GM23338 (cell line): ENCODE measurements around the gene PPP2R5C. TPM values are rescaled to one million over a fixed set of nuclear protein-coding genes. Genes with fewer than 3 reads are reported as not detected.

Experiments
- ATAC-seq: fragments of 200-7000 bp; cut with Tn5 transposase; 3 replicates; pipeline ENCODE4 v1.9.1; 2020
- DNase-seq: peaks from one replicate; pipeline ENCODE4 v3.0.0-alpha.2; 2015; ENCODE audit warnings: low spot score
- H2AFZ ChIP-seq: fragments of 200-600 bp; sonication (generic); 2 replicates; pipeline ENCODE4 v1.8.0; 2016; ENCODE audit warnings: antibody characterized with exemption, mild to moderate bottlenecking, moderate library complexity
- H3F3A ChIP-seq: fragments of 200-600 bp; sonication (generic); replicated peaks from 2 replicates; pipeline ENCODE4 v1.8.0; 2017; ENCODE audit warnings: antibody characterized with exemption, mixed run types, low read depth
- H3K27ac ChIP-seq: fragments of 200-600 bp; sonication (generic); 2 replicates; pipeline ENCODE4 v1.6.1; 2016; ENCODE audit warnings: low read depth
- H3K27me3 ChIP-seq: fragments of 200-600 bp; sonication (generic); 2 replicates; pipeline ENCODE4 v1.8.0; 2016; ENCODE audit warnings: mild to moderate bottlenecking, mixed run types, moderate library complexity; ENCODE audit not compliant: insufficient read depth
- H3K36me3 ChIP-seq: fragments of 200-600 bp; sonication (generic); 2 replicates; pipeline ENCODE4 v1.8.0; 2016; ENCODE audit warnings: mild to moderate bottlenecking; ENCODE audit not compliant: insufficient read depth
- H3K4me1 ChIP-seq: fragments of 200-600 bp; sonication (generic); 2 replicates; pipeline ENCODE4 v1.8.0; 2016; ENCODE audit warnings: mild to moderate bottlenecking, moderate library complexity; ENCODE audit not compliant: insufficient read depth
- H3K4me2 ChIP-seq: fragments of 200-600 bp; sonication (generic); 2 replicates; pipeline ENCODE4 v1.7.1; 2017; ENCODE audit warnings: mixed run types
- H3K4me3 ChIP-seq: fragments of 200-600 bp; sonication (generic); 2 replicates; pipeline ENCODE4 v1.6.1; 2016; ENCODE audit warnings: mixed run types
- H3K79me2 ChIP-seq: fragments of 200-600 bp; sonication (generic); replicated peaks from 2 replicates; pipeline ENCODE4 v1.8.0; 2017; ENCODE audit warnings: mild to moderate bottlenecking; ENCODE audit not compliant: insufficient read depth
- H3K9me2 ChIP-seq: fragments of 200-600 bp; sonication (generic); 2 replicates; pipeline ENCODE4 v1.8.0; 2017; ENCODE audit not compliant: insufficient read depth
- H4K20me1 ChIP-seq: fragments of 200-600 bp; sonication (generic); replicated peaks from 2 replicates; pipeline ENCODE4 v1.8.0; 2017; ENCODE audit warnings: mild to moderate bottlenecking; ENCODE audit not compliant: insufficient read depth
- H3K27ac Mint-ChIP-seq: 2 replicates; pipeline ENCODE4 v1.8.0; 2020; ENCODE audit warnings: inconsistent platforms, mild to moderate bottlenecking, moderate library complexity, mixed read lengths
- H3K27me3 Mint-ChIP-seq: 3 replicates; pipeline ENCODE4 v1.8.0; 2022; ENCODE audit warnings: low read depth, mild to moderate bottlenecking, moderate library complexity, mixed read lengths, inconsistent platforms; ENCODE audit not compliant: insufficient read depth, poor library complexity
- H3K36me3 Mint-ChIP-seq: 3 replicates; pipeline ENCODE4 v1.8.0; 2021; ENCODE audit warnings: low read depth, mild to moderate bottlenecking, inconsistent platforms, moderate library complexity, mixed read lengths
- H3K4me1 Mint-ChIP-seq: 3 replicates; pipeline ENCODE4 v1.8.0; 2020; ENCODE audit warnings: mild to moderate bottlenecking, inconsistent platforms, mixed read lengths
- H3K4me3 Mint-ChIP-seq: 3 replicates; pipeline ENCODE4 v1.8.0; 2021; ENCODE audit warnings: moderate library complexity, mild to moderate bottlenecking, inconsistent platforms, mixed read lengths
- H3K9me3 Mint-ChIP-seq: 3 replicates; pipeline ENCODE4 v1.8.0; 2020; ENCODE audit warnings: moderate library complexity, mild to moderate bottlenecking, inconsistent platforms, mixed read lengths
- CTCF ChIP-seq, 2 experiments: fragments of 200-600 bp in 1 of 2; sonication (generic) in 1 of 2; conservative IDR thresholded peaks; 2 replicates each; pipeline versions ENCODE4 v1.5.1 to v1.6.1; 2016 to 2017; ENCODE audit warnings: antibody characterized with exemption in 2 of 2, low read depth in 2 of 2, mild to moderate bottlenecking in 2 of 2, moderate library complexity in 1 of 2
- EZH2 ChIP-seq: fragments of 200-600 bp; sonication (generic); IDR thresholded peaks from one replicate; pipeline ENCODE4 v1.8.0; 2017; ENCODE audit warnings: antibody characterized with exemption, mild to moderate bottlenecking, low read depth; ENCODE audit not compliant: unreplicated experiment
- EZH2phosphoT487 ChIP-seq: fragments of 200-600 bp; sonication (generic); IDR thresholded peaks from one replicate; pipeline ENCODE4 v1.8.1; 2018; ENCODE audit warnings: antibody characterized with exemption; ENCODE audit not compliant: unreplicated experiment
- JUNB ChIP-seq: IDR thresholded peaks from one replicate; pipeline ENCODE4 v1.6.1; 2016; ENCODE audit warnings: antibody characterized with exemption; ENCODE audit not compliant: unreplicated experiment
- NANOG ChIP-seq: IDR thresholded peaks from 2 replicates; pipeline ENCODE4 v1.6.1; 2016; ENCODE audit warnings: antibody characterized with exemption, borderline replicate concordance
- POLR2AphosphoS5 ChIP-seq: IDR thresholded peaks from 2 replicates; pipeline ENCODE4 v1.6.1; 2016; ENCODE audit warnings: antibody characterized with exemption, low read depth
- STAT1 ChIP-seq: IDR thresholded peaks from one replicate; pipeline ENCODE4 v1.6.1; 2016; ENCODE audit warnings: antibody characterized with exemption; ENCODE audit not compliant: unreplicated experiment
- ZNF114 ChIP-seq: fragments of 250-450 bp; sonication (Bioruptor Pico); IDR thresholded peaks from 2 replicates; pipeline ENCODE4 v1.5.0; 2020; ENCODE audit warnings: mild to moderate bottlenecking, moderate library complexity
- ZNF331 ChIP-seq: fragments of 250-450 bp; sonication (Bioruptor Pico); IDR thresholded peaks from 2 replicates; pipeline ENCODE4 v1.5.0; 2020; ENCODE audit warnings: low read depth, mild to moderate bottlenecking, moderate library complexity
- polyA plus RNA-seq: library from polyadenylated mRNA; unstranded; fragments of >200 nt; fragmentation: Nextera tagmentation; extraction: Ambion mirVana; gene quantifications from 2 replicates; pipeline ENCODE4 v1.2.1, GENCODE V29; 2016
- total RNA-seq: library from RNA; depleted of rRNA; stranded (reverse); fragments of >200 nt; shearing (Covaris generic); gene quantifications from 2 replicates; pipeline ENCODE4 v1.2.3, GENCODE V29; 2014
- TF ChIP-seq, protein P1 (sequence below): IDR thresholded peaks from one replicate; pipeline ENCODE4 v1.6.1; 2018; ENCODE audit warnings: antibody characterized with exemption; ENCODE audit not compliant: unreplicated experiment
- TF ChIP-seq, protein P2 (sequence below): fragments of 250-450 bp; sonication (Bioruptor Pico); IDR thresholded peaks from 2 replicates; pipeline ENCODE4 v1.5.0; 2020; ENCODE audit warnings: mild to moderate bottlenecking, moderate library complexity

Gene PPP2R5C
- total and polyA plus RNA-seq, 2 experiments from 2014 or later = 75.4 to 79.7 TPM

DNA sequence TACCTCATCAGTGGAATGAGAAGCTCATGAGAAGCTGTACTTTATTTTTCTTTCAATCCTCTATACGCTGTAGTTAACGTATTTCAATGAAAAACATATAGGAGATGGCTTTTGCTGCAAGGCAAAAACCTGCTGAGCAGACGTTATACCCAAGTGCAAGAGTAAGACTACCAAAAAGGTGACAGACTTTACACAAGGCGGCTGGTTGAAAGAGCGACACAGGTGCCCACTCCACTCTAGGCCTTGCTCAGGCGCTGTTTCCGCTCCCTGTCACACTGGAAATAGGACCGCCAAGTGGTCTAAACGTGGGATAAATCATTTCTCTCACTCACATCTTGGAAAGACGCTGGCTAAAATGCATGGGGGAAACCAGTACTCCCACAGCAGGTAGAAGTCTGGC, 54.5 kb downstream of the PPP2R5C start:
- Histone ChIP-seq H3K36me3 (peaks cover 3% of the 10 kb centered on the region; the same call in 1 of the 2 replicates), H3F3A (no peaks in the 10 kb centered on the region), H4K20me1 (peaks cover 29% of the 10 kb centered on the region)

More for the DNA sequence above, 54.5 kb downstream of the PPP2R5C start:
- Mint-ChIP-seq H3K27me3 (no peaks in the 10 kb centered on the region), H3K36me3 (no peaks in the 10 kb centered on the region), H3K4me3 (no peak overlapping the region), H3K27ac (no peak overlapping the region), H3K9me3 (no peaks in the 10 kb centered on the region), H3K4me1 (peaks cover 7% of the 10 kb centered on the region)
- no peak for ATAC-seq
- Histone ChIP-seq H3K27me3 (no peaks in the 10 kb centered on the region), H3K9me2 (no peaks in the 10 kb centered on the region), H3K79me2 (peaks cover 96% of the 10 kb centered on the region), H3K4me3 (no peak overlapping the region), H2AFZ (no peak overlapping the region), H3K4me2 (no peak overlapping the region), H3K4me1 (peaks cover 7% of the 10 kb centered on the region), H3K27ac (no peak overlapping the region)
- no peak for DNase-seq
- TF ChIP-seq NANOG = no peak
- TF ChIP-seq EZH2phosphoT487 = no peak
- TF ChIP-seq POLR2AphosphoS5 = no peak
- no peak for TF ChIP-seq ZNF114 (CRISPR knock-in tag)
- TF ChIP-seq JUNB = no peak
- TF ChIP-seq, protein P1, sequence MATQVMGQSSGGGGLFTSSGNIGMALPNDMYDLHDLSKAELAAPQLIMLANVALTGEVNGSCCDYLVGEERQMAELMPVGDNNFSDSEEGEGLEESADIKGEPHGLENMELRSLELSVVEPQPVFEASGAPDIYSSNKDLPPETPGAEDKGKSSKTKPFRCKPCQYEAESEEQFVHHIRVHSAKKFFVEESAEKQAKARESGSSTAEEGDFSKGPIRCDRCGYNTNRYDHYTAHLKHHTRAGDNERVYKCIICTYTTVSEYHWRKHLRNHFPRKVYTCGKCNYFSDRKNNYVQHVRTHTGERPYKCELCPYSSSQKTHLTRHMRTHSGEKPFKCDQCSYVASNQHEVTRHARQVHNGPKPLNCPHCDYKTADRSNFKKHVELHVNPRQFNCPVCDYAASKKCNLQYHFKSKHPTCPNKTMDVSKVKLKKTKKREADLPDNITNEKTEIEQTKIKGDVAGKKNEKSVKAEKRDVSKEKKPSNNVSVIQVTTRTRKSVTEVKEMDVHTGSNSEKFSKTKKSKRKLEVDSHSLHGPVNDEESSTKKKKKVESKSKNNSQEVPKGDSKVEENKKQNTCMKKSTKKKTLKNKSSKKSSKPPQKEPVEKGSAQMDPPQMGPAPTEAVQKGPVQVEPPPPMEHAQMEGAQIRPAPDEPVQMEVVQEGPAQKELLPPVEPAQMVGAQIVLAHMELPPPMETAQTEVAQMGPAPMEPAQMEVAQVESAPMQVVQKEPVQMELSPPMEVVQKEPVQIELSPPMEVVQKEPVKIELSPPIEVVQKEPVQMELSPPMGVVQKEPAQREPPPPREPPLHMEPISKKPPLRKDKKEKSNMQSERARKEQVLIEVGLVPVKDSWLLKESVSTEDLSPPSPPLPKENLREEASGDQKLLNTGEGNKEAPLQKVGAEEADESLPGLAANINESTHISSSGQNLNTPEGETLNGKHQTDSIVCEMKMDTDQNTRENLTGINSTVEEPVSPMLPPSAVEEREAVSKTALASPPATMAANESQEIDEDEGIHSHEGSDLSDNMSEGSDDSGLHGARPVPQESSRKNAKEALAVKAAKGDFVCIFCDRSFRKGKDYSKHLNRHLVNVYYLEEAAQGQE = no peak
- TF ChIP-seq EZH2 = no peak
- TF ChIP-seq, protein P2, sequence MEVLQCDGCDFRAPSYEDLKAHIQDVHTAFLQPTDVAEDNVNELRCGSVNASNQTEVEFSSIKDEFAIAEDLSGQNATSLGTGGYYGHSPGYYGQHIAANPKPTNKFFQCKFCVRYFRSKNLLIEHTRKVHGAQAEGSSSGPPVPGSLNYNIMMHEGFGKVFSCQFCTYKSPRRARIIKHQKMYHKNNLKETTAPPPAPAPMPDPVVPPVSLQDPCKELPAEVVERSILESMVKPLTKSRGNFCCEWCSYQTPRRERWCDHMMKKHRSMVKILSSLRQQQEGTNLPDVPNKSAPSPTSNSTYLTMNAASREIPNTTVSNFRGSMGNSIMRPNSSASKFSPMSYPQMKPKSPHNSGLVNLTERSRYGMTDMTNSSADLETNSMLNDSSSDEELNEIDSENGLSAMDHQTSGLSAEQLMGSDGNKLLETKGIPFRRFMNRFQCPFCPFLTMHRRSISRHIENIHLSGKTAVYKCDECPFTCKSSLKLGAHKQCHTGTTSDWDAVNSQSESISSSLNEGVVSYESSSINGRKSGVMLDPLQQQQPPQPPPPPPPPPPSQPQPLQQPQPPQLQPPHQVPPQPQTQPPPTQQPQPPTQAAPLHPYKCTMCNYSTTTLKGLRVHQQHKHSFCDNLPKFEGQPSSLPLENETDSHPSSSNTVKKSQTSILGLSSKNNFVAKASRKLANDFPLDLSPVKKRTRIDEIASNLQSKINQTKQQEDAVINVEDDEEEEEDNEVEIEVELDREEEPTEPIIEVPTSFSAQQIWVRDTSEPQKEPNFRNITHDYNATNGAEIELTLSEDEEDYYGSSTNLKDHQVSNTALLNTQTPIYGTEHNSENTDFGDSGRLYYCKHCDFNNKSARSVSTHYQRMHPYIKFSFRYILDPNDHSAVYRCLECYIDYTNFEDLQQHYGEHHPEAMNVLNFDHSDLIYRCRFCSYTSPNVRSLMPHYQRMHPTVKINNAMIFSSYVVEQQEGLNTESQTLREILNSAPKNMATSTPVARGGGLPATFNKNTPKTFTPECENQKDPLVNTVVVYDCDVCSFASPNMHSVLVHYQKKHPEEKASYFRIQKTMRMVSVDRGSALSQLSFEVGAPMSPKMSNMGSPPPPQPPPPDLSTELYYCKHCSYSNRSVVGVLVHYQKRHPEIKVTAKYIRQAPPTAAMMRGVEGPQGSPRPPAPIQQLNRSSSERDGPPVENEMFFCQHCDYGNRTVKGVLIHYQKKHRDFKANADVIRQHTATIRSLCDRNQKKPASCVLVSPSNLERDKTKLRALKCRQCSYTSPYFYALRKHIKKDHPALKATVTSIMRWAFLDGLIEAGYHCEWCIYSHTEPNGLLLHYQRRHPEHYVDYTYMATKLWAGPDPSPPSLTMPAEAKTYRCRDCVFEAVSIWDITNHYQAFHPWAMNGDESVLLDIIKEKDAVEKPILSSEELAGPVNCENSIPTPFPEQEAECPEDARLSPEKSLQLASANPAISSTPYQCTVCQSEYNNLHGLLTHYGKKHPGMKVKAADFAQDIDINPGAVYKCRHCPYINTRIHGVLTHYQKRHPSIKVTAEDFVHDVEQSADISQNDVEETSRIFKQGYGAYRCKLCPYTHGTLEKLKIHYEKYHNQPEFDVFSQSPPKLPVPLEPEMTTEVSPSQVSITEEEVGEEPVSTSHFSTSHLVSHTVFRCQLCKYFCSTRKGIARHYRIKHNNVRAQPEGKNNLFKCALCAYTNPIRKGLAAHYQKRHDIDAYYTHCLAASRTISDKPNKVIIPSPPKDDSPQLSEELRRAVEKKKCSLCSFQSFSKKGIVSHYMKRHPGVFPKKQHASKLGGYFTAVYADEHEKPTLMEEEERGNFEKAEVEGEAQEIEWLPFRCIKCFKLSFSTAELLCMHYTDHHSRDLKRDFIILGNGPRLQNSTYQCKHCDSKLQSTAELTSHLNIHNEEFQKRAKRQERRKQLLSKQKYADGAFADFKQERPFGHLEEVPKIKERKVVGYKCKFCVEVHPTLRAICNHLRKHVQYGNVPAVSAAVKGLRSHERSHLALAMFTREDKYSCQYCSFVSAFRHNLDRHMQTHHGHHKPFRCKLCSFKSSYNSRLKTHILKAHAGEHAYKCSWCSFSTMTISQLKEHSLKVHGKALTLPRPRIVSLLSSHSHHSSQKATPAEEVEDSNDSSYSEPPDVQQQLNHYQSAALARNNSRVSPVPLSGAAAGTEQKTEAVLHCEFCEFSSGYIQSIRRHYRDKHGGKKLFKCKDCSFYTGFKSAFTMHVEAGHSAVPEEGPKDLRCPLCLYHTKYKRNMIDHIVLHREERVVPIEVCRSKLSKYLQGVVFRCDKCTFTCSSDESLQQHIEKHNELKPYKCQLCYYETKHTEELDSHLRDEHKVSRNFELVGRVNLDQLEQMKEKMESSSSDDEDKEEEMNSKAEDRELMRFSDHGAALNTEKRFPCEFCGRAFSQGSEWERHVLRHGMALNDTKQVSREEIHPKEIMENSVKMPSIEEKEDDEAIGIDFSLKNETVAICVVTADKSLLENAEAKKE (CRISPR knock-in tag) = no peak
- TF ChIP-seq ZNF331 = no peak
- TF ChIP-seq STAT1 = no peak
- no peak for TF ChIP-seq CTCF (conservative IDR thresholded peaks at IDR 0.05; ENCODE audit: low read depth in 2 of 2)
